Lower leg skin (tissue), 4 donors: ENCODE measurements around the gene GJD2. TPM values are rescaled to one million over a fixed set of nuclear protein-coding genes. Genes with fewer than 3 reads are reported as not detected.

Experiments used
- DNase-seq, 2 donors: peaks; one replicate each; pipeline ENCODE4 v3.0.0-alpha.2; 2019; ENCODE audit warnings: low spot score in 2 of 2
- H3K4me3 ChIP-seq: fragments of 200-600 bp; sonication (generic); 2 replicates; pipeline ENCODE4 v1.5.1; 2017; ENCODE audit warnings: mild to moderate bottlenecking, low read depth; ENCODE audit not compliant: poor library complexity, severe bottlenecking
- POLR2A ChIP-seq, 2 donors: fragments of 450-650 bp; IDR thresholded peaks; one replicate each; pipeline ENCODE4 v1.6.1; 2016 to 2017; ENCODE audit warnings: antibody characterized with exemption in 2 of 2, mild to moderate bottlenecking in 1 of 2, moderate library complexity in 1 of 2
- WGBS, 2 donors: methylation state at CpG; one replicate each; pipeline ENCODE4 v1.1.5; 2018; 5-methylcytosine and 5-hydroxymethylcytosine counted together
- intact Hi-C: fragments of 100-400 bp; cut with DNase I; formaldehyde crosslinking; loops from one replicate; pipeline ENCODE4 v1.15.0; 2023; ENCODE audit warnings: low total_unique reads
- total RNA-seq, 4 donors: library from RNA; depleted of rRNA; stranded (reverse); fragments of >200 nt; gene quantifications; one replicate each; pipeline ENCODE4 v1.1.0, GENCODE V29; 2016
- TF ChIP-seq, protein P1 (sequence below), 3 donors: fragments of 450-650 bp; IDR thresholded peaks; one replicate each; pipeline ENCODE4 v1.5.1; 2016; ENCODE audit warnings: antibody characterized with exemption in 3 of 3, mild to moderate bottlenecking in 3 of 3, moderate library complexity in 2 of 3

Gene GJD2
- total RNA-seq, 4 donors from 2014 or later, result not detected

DNA sequence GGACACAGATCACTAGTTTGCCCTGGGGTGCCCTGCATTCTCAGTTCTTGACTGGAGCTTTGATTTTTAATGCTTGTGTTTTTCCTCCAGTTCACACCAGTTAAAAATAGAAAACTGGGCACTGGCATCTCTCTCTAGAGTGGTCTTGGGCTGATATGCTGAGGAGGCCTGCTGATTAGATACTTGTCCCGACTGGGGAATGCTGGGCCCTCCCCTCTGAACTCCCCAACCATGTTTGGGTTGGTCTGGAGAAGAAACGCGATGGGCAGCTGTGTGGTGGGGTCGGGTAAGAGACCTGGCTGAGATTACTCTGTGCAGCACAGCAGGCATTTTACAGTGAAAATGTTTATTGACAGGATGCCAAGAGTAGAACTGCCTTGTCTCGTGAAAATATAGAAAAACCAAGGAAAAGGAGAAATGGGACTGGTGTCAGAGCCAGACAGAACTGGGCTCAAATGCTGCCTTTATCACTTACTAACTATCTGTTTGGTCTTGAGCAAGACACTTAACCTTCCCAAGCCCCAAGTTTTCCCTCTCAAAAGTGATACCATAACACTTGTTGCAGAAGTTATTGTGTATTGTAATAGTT lies 42.1 kb upstream of the GJD2 start:
- no peak for DNase-seq
- WGBS, 2 donors, result 50 to 58% methylated on average over 5 of the region's 5 CpGs
- no peak for TF ChIP-seq POLR2A (IDR thresholded peaks at IDR 0.05)
- TF ChIP-seq, protein P1, sequence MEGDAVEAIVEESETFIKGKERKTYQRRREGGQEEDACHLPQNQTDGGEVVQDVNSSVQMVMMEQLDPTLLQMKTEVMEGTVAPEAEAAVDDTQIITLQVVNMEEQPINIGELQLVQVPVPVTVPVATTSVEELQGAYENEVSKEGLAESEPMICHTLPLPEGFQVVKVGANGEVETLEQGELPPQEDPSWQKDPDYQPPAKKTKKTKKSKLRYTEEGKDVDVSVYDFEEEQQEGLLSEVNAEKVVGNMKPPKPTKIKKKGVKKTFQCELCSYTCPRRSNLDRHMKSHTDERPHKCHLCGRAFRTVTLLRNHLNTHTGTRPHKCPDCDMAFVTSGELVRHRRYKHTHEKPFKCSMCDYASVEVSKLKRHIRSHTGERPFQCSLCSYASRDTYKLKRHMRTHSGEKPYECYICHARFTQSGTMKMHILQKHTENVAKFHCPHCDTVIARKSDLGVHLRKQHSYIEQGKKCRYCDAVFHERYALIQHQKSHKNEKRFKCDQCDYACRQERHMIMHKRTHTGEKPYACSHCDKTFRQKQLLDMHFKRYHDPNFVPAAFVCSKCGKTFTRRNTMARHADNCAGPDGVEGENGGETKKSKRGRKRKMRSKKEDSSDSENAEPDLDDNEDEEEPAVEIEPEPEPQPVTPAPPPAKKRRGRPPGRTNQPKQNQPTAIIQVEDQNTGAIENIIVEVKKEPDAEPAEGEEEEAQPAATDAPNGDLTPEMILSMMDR (IDR thresholded peaks at IDR 0.05), result no peak
- H3K4me3 ChIP-seq, result no peak overlapping the region
- intact Hi-C loops, result no loop called here

DNA sequence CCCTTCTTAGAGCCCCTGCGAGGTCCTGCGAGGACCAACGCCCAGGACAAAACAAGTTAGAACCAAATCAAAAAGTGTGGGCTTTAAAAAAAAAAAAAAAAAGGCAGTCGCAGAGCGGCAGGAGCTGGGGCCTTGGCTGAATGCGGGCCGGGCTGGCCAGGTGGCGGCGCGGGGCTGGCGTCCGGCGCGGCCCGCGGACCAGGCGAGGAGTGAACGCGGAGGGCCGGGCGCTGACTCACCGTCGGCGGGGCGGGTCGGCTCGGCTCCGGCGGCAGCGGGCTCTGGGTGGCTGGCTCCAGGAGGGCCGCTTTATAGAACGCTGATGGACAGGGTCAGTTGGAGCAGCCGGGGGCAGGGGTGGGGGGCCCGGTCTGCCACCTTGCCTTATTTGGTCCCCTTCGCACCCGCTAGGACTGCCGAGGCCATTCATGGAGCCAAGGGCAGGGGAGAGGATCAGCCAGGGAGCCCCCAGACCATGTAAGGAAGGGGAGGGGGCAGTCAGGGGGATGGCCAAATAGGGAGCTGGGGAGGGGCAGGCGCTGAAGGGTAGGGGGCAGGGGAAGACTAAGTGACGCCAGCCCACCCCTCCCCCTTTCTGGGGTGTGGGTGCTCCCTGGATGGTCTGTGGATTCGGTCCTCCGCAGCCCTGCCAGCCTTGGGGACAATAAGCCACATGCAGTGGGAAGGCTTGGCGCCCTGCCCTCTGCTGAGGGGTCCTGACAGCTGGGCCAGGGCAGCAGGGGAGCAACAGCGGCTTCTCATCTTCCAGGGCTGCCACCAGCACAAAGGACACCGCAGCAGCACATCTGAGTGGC lies 40.7 kb upstream of the GJD2 start, which contains the start of gene ACTC1:
ACTC1 (minus strand) TSS at position 283 of the 815 bp plus-strand sequence. CDS start 741 bp downstream, outside the sequence.
- WGBS, 2 donors, result 3 to 19% methylated on average over 15 to 40 of the region's 44 CpGs
- intact Hi-C loops, result no loop called here
- DNase-seq, result no peak
- H3K4me3 ChIP-seq, result no peak within 1 kb of the TSS
- no peak for TF ChIP-seq POLR2A (IDR thresholded peaks at IDR 0.05)
- TF ChIP-seq, protein P1 (IDR thresholded peaks at IDR 0.05), result no peak

DNA sequence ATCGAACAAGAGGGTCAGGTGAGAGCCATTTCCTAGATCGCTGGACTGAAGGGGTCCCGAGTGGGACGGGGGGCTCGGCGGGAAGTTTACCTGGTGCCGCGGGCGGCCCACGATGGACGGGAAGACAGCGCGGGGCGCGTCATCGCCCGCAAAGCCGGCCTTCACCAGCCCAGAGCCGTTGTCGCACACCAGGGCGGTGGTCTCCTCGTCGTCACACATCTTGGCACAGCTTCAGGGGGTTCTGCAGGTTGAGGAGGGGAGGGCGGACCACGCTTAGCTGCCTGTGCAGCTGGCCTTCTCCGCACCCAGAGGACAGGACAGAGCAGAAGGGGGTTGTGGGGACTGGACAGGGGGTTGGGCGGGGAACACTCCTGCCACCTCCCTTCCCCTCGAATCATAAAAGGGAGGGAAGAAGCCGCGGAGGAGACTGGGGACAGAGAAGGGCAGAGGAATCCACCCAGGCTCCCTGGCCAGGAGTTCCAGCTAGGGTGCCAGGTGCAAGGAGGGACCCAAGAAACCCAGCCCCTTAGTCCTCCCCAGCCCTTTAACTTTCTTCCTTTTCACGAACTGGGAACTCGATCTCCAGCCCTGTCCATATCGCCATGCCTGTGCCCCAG lies 39.9 kb upstream of the GJD2 start:
- 19 to 21% methylated on average over 23 to 32 of the region's 33 CpGs for WGBS, 2 donors
- DNase-seq, result no peak
- H3K4me3 ChIP-seq, result no peak overlapping the region
- TF ChIP-seq, protein P1 (IDR thresholded peaks at IDR 0.05), result no peak
- TF ChIP-seq POLR2A (IDR thresholded peaks at IDR 0.05), result no peak
- intact Hi-C loops, result no loop called here

DNA sequence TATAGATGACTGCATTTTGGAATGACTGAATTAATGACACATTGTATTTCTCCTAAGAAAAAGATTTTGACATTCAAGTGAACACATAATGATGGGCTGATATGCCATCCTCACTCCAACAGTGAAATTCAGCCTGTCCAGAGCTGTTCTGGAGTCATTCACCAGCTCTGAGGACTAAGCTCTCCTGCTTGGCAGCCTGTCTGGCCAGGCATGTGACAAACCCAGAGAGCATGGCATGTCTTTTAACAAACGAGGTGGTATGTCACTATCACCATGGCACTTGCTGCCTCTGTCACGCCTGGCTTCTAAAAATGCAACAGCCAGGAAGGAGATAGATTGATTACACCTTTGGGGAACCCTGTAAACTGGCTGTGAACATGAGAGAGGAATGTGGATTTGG lies 39.1 kb upstream of the GJD2 start:
- no peak overlapping the region for H3K4me3 ChIP-seq
- DNase-seq, result no peak
- intact Hi-C loops, result no loop called here
- 23 to 35% methylated on average over 2 of the region's 2 CpGs for WGBS, 2 donors
- no peak for TF ChIP-seq POLR2A (IDR thresholded peaks at IDR 0.05)
- TF ChIP-seq, protein P1 (IDR thresholded peaks at IDR 0.05), result no peak

DNA sequence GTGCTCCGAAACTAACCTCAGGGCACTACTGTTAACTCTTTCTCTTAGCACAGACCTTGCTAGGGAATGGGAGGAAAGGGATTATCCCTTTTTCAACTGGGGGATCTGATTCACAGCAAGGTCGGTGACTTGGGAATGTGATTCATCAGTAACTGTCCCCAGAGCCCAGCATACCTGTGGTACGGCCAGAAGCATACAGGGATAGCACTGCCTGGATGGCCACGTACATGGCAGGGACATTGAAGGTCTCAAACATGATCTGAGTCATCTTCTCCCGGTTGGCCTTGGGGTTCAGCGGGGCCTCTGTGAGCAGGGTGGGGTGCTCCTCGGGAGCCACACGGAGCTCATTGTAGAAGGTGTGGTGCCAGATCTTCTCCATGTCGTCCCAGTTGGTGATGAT lies 38.3 kb upstream of the GJD2 start:
- no peak for DNase-seq
- TF ChIP-seq POLR2A (IDR thresholded peaks at IDR 0.05), result no peak
- TF ChIP-seq, protein P1 (IDR thresholded peaks at IDR 0.05), result no peak
- no peak overlapping the region for H3K4me3 ChIP-seq
- intact Hi-C loops, result no loop called here
- WGBS, 2 donors, result 86 to 91% methylated on average over 9 of the region's 9 CpGs
